OCI-LY1 (cell line): Measurements from ENCODE around the gene TBX1.

Source experiments
- CTCF ChIP-seq: fragments of 200-600 bp; sonication (generic), shearing (Covaris generic); IDR thresholded peaks from 2 replicates; pipeline ENCODE4 v1.5.1; 2017; ENCODE audit warnings: mild to moderate bottlenecking, antibody characterized with exemption, low read length, moderate library complexity, mixed read lengths
- EZH2 ChIP-seq: fragments of 200-600 bp; sonication (generic), shearing (Covaris generic); IDR thresholded peaks from 2 replicates; pipeline ENCODE4 v1.8.0; 2017; ENCODE audit warnings: borderline replicate concordance, mixed run types, mild to moderate bottlenecking, antibody characterized with exemption, low read length, moderate library complexity, mixed read lengths

- TF ChIP-seq CTCF, result no peak
- no peak for TF ChIP-seq EZH2
Measured at GRCh38 chr22:19779011-19779421, 18.4 kb downstream of the TBX1 start.
